Measurements from ENCODE around the gene LRRC1. TPM values are rescaled to one million over a fixed set of nuclear protein-coding genes. Genes with fewer than 3 reads are reported as not detected.

Gene LRRC1
- total and polyA plus RNA-seq, 2 donors (not counting 3 experiments of a cell fraction or from before 2014, with no cell fraction given): 5.6 to 11.7 TPM

DNA sequence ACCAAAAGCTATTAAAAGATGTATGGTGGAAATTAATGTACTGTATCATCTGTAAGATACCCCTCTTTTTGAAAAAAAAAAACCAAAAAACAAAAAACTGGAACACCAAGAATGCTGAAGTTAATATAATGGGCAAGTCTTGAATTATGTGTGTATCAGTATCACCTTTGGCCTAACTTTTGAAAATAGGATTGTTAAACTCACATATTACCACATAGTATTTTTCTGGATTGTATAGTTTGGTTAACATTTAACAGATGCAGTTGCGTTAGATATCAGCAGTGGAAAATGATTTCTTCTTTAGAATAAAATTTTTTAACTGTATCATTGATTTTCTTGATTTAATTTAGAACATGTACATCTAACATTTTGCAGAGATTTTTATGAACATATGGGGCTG, 118.5 kb downstream of the LRRC1 start:
- ChIA-PET CTCF (no interaction called here), POLR2A (no interaction called here)
- dilution Hi-C loops (cut with MboI; ENCODE audit: extremely low pct_ligation_motif_present, low sequenced_read_pairs): no loop called here

More for the DNA sequence above, 118.5 kb downstream of the LRRC1 start:
- Histone ChIP-seq H3K79me2 (ENCODE audit: control insufficient read depth, insufficient read depth, low read length) (no peaks in the 10 kb centered on the region), H3K27ac (ENCODE audit: insufficient read depth, low read depth, low read length) (no peak overlapping the region), H3K36me3 (ENCODE audit: control insufficient read depth in 2 of 2, extremely low read depth in 1 of 2, insufficient read depth in 2 of 2, low read length in 2 of 2) (peaks cover 0 to 4% of the 10 kb centered on the region in 2 experiments), H3K9ac (replicated peaks; ENCODE audit: extremely low read depth, insufficient read depth, low read length) (no peak overlapping the region), H3K9me1 (replicated peaks; ENCODE audit: control insufficient read depth, extremely low read depth, insufficient read depth, low read length) (no peaks in the 10 kb centered on the region), H3K27me3 (ENCODE audit: control insufficient read depth in 2 of 2, insufficient read depth in 2 of 2, low read length in 2 of 2) (no peaks in the 10 kb centered on the region), H2AFZ (ENCODE audit: low read depth, low read length) (no peak overlapping the region), H3K4me2 (ENCODE audit: insufficient read depth, low read length) (no peak overlapping the region), H3K9me3 (replicated peaks; ENCODE audit: control insufficient read depth, insufficient read depth, low read length) (no peaks in the 10 kb centered on the region), H3K4me1 (ENCODE audit: control insufficient read depth, extremely low read depth, insufficient read depth, low read length) (peaks cover 21% of the 10 kb centered on the region), H3K4me3 (replicated peaks in 1 of 3; ENCODE audit: insufficient read depth in 1 of 3, low read depth in 1 of 3, low read length in 3 of 3) (no peak overlapping the region), H4K20me1 (replicated peaks; ENCODE audit: control insufficient read depth, extremely low read depth, insufficient read depth, low read length) (no peaks in the 10 kb centered on the region)
- intact Hi-C loops (cut with micrococcal nuclease): no loop called here
- DNase-seq (ENCODE audit: low read depth, low spot score): no peak
- no peak for TF ChIP-seq MYC (IDR thresholded peaks at IDR 0.05; ENCODE audit: low read depth, low read length)
- TF ChIP-seq, protein P1, sequence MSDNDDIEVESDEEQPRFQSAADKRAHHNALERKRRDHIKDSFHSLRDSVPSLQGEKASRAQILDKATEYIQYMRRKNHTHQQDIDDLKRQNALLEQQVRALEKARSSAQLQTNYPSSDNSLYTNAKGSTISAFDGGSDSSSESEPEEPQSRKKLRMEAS (IDR thresholded peaks at IDR 0.05; ENCODE audit: insufficient read depth, insufficient read length): no peak
- no peak for TF ChIP-seq POLR2AphosphoS5 (IDR thresholded peaks at IDR 0.05; ENCODE audit: insufficient read depth, low read depth, low read length)
- TF ChIP-seq POLR2A (IDR thresholded peaks at IDR 0.05; ENCODE audit: low read depth, low read length): no peak
- TF ChIP-seq EZH2 (IDR thresholded peaks at IDR 0.05; ENCODE audit: borderline replicate concordance, low read depth, low read length, severe bottlenecking): no peak
- no peak for TF ChIP-seq GATA2 (IDR thresholded peaks at IDR 0.05; ENCODE audit: insufficient read depth, insufficient read length, low read depth, low read length)
- TF ChIP-seq, protein P2, sequence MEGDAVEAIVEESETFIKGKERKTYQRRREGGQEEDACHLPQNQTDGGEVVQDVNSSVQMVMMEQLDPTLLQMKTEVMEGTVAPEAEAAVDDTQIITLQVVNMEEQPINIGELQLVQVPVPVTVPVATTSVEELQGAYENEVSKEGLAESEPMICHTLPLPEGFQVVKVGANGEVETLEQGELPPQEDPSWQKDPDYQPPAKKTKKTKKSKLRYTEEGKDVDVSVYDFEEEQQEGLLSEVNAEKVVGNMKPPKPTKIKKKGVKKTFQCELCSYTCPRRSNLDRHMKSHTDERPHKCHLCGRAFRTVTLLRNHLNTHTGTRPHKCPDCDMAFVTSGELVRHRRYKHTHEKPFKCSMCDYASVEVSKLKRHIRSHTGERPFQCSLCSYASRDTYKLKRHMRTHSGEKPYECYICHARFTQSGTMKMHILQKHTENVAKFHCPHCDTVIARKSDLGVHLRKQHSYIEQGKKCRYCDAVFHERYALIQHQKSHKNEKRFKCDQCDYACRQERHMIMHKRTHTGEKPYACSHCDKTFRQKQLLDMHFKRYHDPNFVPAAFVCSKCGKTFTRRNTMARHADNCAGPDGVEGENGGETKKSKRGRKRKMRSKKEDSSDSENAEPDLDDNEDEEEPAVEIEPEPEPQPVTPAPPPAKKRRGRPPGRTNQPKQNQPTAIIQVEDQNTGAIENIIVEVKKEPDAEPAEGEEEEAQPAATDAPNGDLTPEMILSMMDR (IDR thresholded peaks at IDR 0.05; ENCODE audit: extremely low read depth in 1 of 2, insufficient read depth in 1 of 2, low read depth in 1 of 2, low read length in 2 of 2): no peak
- TF ChIP-seq FOS (IDR thresholded peaks at IDR 0.05; ENCODE audit: borderline replicate concordance, insufficient read depth, low read length): no peak
- TF ChIP-seq JUN (IDR thresholded peaks at IDR 0.05; ENCODE audit: borderline replicate concordance, insufficient read depth, insufficient read length, low read depth): no peak
- BruUV-seq (replicated peaks): no TSS peak
- FAIRE-seq: no peak
